GM18951 (cell line): ENCODE measurements around the gene SPAG9.

Experiments
- POLR2A ChIP-seq: IDR thresholded peaks from 4 replicates; pipeline ENCODE4 v1.6.1; 2011; ENCODE audit warnings: mild to moderate bottlenecking; ENCODE audit not compliant: insufficient read length, insufficient read depth; ENCODE audit errors: extremely low read depth
- in situ Hi-C: fragments of 300-500 bp; cut with MboI; formaldehyde crosslinking; loops from one replicate; pipeline ENCODE4 v1.12.0; 2022; ENCODE audit warnings: low sequenced_read_pairs, mixed read lengths, inconsistent platforms; ENCODE audit not compliant: unreplicated experiment

SPAG9 gene

GRCh38 chr17:50918933-50919296, 201.8 kb downstream of the SPAG9 start:
- no peak for TF ChIP-seq POLR2A
- in situ Hi-C loops = no loop called here

DNA sequence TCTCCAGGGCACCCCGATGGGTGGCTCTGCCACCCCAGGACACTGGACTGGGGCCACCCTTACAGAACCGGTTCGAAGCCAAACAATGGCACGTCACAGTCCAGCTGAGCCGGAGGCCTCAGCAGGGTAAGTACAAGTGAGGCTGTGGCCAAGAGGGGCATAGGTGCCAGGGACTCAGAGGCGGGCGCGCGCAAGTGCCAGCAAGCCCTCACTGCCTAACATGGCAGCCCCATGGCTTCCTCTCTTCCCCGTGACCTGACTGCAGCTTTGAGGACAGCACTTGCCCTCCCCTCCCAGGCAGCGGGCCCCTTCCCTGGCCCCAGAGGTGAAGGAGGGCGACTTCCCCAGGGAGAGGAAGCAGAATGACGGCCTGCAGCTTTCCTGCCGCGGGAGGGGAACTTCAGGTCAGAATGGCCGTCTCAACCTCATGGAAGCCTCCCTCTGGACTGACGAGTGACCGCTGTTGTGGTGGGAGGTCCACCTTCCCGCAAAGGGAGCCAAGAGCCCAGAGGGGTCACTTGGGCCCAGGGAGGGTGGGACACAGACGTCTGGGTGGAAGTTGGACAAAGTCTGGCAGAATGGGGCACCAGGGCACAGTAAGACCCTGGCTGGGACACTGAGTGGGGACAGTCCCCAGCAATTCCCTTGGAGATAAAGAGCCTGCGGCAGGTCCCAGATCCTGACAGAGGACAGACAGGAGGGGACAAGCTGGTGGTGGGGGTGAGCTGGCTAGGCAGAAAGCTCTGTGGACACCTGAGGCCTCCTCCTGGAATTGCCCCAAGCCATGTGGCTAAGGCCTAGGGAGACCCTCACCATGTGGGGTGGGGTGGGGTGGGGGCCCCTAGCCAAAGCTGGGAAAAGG, 202.4 kb downstream of the SPAG9 start:
- in situ Hi-C loops = no loop called here
- TF ChIP-seq POLR2A = no peak

- in situ Hi-C loops = no loop called here
- TF ChIP-seq POLR2A = no peak
Measured at GRCh38 chr17:50917418-50917743, 203.3 kb downstream of the SPAG9 start.

GRCh38 chr17:50916708-50917417, 203.8 kb downstream of the SPAG9 start:
- in situ Hi-C loops = no loop called here
- no peak for TF ChIP-seq POLR2A

DNA sequence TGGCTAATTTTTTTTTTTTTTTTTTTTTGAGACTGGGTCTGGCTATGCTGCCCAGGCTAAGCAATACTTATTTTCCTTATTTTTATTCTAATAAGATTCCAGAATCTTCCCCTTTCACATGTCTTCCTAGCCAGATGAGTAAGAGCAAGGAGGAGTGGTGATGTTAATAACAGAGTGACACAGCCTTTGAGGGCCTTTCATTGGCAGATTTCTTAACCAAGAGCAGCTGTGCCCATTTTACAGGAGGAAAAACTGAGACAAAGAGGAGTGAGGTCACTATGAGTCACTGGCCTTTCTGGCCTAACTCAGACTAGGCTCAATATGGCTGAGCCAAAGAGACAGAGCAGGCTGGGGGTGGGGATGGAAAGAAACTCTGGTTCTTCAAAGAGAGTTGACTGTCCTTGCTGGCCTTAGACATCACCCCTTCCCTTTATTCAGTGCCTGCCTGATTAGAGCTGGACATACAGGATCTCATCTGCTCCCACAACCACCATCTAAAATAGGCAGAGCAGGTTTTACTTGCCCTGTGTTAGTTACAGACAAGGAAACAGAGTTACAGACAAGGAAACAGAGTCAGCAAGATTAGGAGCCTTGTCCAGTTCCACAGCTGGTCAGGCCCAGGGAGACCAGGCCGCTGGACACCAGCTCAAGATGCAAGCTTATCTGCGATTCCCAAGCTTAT, 204.5 kb downstream of the SPAG9 start:
- no peak for TF ChIP-seq POLR2A
- in situ Hi-C loops = no loop called here

- no peak for TF ChIP-seq POLR2A
- in situ Hi-C loops = no loop called here
Measured at GRCh38 chr17:50914505-50915063, 206.1 kb downstream of the SPAG9 start.

GRCh38 chr17:50913120-50913519, 207.5 kb downstream of the SPAG9 start:
- in situ Hi-C loops = no loop called here
- no peak for TF ChIP-seq POLR2A
